ENCODE results near the gene CDS1.
"Not testable (repeated sequence)": the region's sequence is repeated elsewhere in the genome, so short reads cannot be mapped to it uniquely, and the experiment has no call there.

The CDS1 gene

GRCh38 chr4:84677995-84678394 lies 95.1 kb downstream of the CDS1 start:
- no peak for DNase-seq

GRCh38 chr4:84678976-84679744 lies 96.2 kb downstream of the CDS1 start:
- no peak for DNase-seq

- no peak for DNase-seq
These were observed 98.0 kb downstream of the CDS1 start for GRCh38 chr4:84680956-84681355.

GRCh38 chr4:84681486-84682274 lies 98.8 kb downstream of the CDS1 start:
- no peak for DNase-seq

- DNase-seq: not testable (repeated sequence)
These were observed 99.7 kb downstream of the CDS1 start for GRCh38 chr4:84682661-84683060.

- no peak for DNase-seq
These were observed 100.3 kb downstream of the CDS1 start for GRCh38 chr4:84683064-84683850.

- no peak for DNase-seq
These were observed 101.4 kb downstream of the CDS1 start for GRCh38 chr4:84684361-84684760.

GRCh38 chr4:84685105-84685504 lies 102.2 kb downstream of the CDS1 start:
- no peak for DNase-seq

GRCh38 chr4:84688605-84689004 lies 105.7 kb downstream of the CDS1 start:
- DNase-seq: no peak

GRCh38 chr4:84689197-84689596 lies 106.3 kb downstream of the CDS1 start:
- no peak for DNase-seq

GRCh38 chr4:84690481-84690880 lies 107.6 kb downstream of the CDS1 start:
- no peak for DNase-seq

GRCh38 chr4:84691170-84691691 lies 108.3 kb downstream of the CDS1 start:
- DNase-seq: no peak

- no peak for DNase-seq
These were observed 108.9 kb downstream of the CDS1 start for GRCh38 chr4:84691800-84692199.

- no peak for DNase-seq
These were observed 114.2 kb downstream of the CDS1 start for GRCh38 chr4:84697159-84697558.

GRCh38 chr4:84697615-84698201 lies 114.8 kb downstream of the CDS1 start:
- DNase-seq: no peak

- DNase-seq: no peak
These were observed 116.2 kb downstream of the CDS1 start for GRCh38 chr4:84699001-84699671.

Data from NCI-H510A (cell line).